K562 (cell line): ENCODE measurements around the gene RHEX. TPM values are rescaled to one million over a fixed set of nuclear protein-coding genes. Genes with fewer than 3 reads are reported as not detected.
A peak's percentile ranks its signal among the peaks of the same experiment; 100 is the strongest.

Experiments
- CBFA2T2 ChIP-seq: fragments of 450-650 bp; conservative IDR thresholded peaks from 2 replicates; pipeline ENCODE4 v1.6.1; 2017; ENCODE audit warnings: mild to moderate bottlenecking
- CBX2 ChIP-seq: fragments of 200-600 bp; sonication (generic); IDR thresholded peaks from one replicate; pipeline ENCODE4 v1.6.1; 2012; ENCODE audit warnings: mild to moderate bottlenecking, low read length, inconsistent platforms; ENCODE audit not compliant: insufficient read depth, poor library complexity, severe bottlenecking
- FOXJ2 ChIP-seq: fragments of 200-800 bp; sonication (Bioruptor generic); IDR thresholded peaks from 2 replicates; pipeline ENCODE4 v1.6.1; 2016; ENCODE audit warnings: missing genetic modification characterization, missing compliant biosample characterization
- HDAC6 ChIP-seq: IDR thresholded peaks from 2 replicates; pipeline ENCODE4 v1.6.1; 2012; ENCODE audit warnings: low read depth, mild to moderate bottlenecking, control low read depth, inconsistent platforms, low read length, moderate library complexity
- MIER1 ChIP-seq: fragments of 450-650 bp; IDR thresholded peaks from 2 replicates; pipeline ENCODE4 v1.6.1; 2016; ENCODE audit warnings: antibody characterized with exemption, mild to moderate bottlenecking, low read depth
- MTA3 ChIP-seq: fragments of 450-650 bp; formaldehyde crosslinking; IDR thresholded peaks from 2 replicates; pipeline ENCODE4 v1.6.1; 2017; ENCODE audit warnings: mild to moderate bottlenecking, borderline replicate concordance
- NFE2L1 ChIP-seq: fragments of 450-650 bp; IDR thresholded peaks from 2 replicates; pipeline ENCODE4 v1.6.1; 2016; ENCODE audit warnings: missing genetic modification characterization, low read depth, mild to moderate bottlenecking, missing compliant biosample characterization, moderate library complexity, borderline replicate concordance
- NFIC ChIP-seq: fragments of 450-650 bp; IDR thresholded peaks from 2 replicates; pipeline ENCODE4 v1.6.1; 2017; ENCODE audit warnings: mild to moderate bottlenecking, inconsistent platforms
- RUNX1 ChIP-seq: sonication (generic); IDR thresholded peaks from 2 replicates; pipeline ENCODE4 v1.6.1; 2016; ENCODE audit warnings: antibody characterized with exemption, low read depth
- SMARCE1 ChIP-seq: fragments of 450-650 bp; IDR thresholded peaks from 2 replicates; pipeline ENCODE4 v1.7.1; 2016; ENCODE audit warnings: mild to moderate bottlenecking
- SNRNP70 ChIP-seq: fragments of 200-400 bp; formaldehyde crosslinking; optimal IDR thresholded peaks from 2 replicates; pipeline ENCODE3; 2017; ENCODE audit warnings: low read depth, low read length
- ZNF12 ChIP-seq: sonication (generic); formaldehyde crosslinking; IDR thresholded peaks from 2 replicates; pipeline ENCODE4 v1.4.0; 2020; ENCODE audit warnings: mild to moderate bottlenecking, missing genetic modification reagents
- polyA plus RNA-seq, 8 experiments: library from polyadenylated mRNA; depleted of rRNA in 4 of 8; stranded (reverse) in 5 of 8; unstranded in 3 of 8; fragments of >200 nt; fragmentation: Nextera tagmentation in 2 of 8; fragmentation: Illumina TruSeq in 1 of 8; extraction: Ambion mirVana in 2 of 8; extraction: Trizol in 1 of 8; gene quantifications; 2 replicates each; pipeline versions ENCODE4 v1.2.1 to v1.2.3, GENCODE V29; 2011 to 2014; ENCODE audit warnings: inconsistent platforms in 1 of 8, missing spikeins in 1 of 8
- total RNA-seq, 7 experiments: library from RNA; depleted of rRNA in 6 of 7; stranded (reverse); fragments of >200 nt in 6 of 7; fragmentation: Illumina TruSeq in 2 of 7; extraction: Trizol in 2 of 7; gene quantifications; 2 replicates each; pipeline versions ENCODE4 v1.2.1 to v1.2.3, GENCODE V29; 2011 to 2021; ENCODE audit warnings: low replicate concordance in 1 of 7
- TF ChIP-seq, protein P1 (sequence below): sonication (generic); formaldehyde crosslinking; IDR thresholded peaks from 2 replicates; pipeline ENCODE4 v1.8.0; 2023; ENCODE audit warnings: missing genetic modification reagents, mild to moderate bottlenecking, borderline replicate concordance
- TF ChIP-seq, protein P2 (sequence below): fragments of 450-650 bp; formaldehyde crosslinking; IDR thresholded peaks from 2 replicates; pipeline ENCODE4 v1.4.0; 2022; ENCODE audit warnings: missing genetic modification characterization
- TF ChIP-seq, protein P3 (sequence below): fragments of 250-450 bp; sonication (Bioruptor Pico); IDR thresholded peaks from 2 replicates; pipeline ENCODE4 v1.8.0; 2022; ENCODE audit warnings: moderate library complexity, mild to moderate bottlenecking, inconsistent platforms
- TF ChIP-seq, protein P4 (sequence below), 2 experiments: IDR thresholded peaks in 1 of 2; conservative IDR thresholded peaks in 1 of 2; 2 replicates each; pipeline ENCODE4 v1.6.1; 2016; ENCODE audit warnings: low read depth in 2 of 2, mild to moderate bottlenecking in 1 of 2, missing compliant biosample characterization in 1 of 2, missing genetic modification characterization in 1 of 2, moderate library complexity in 1 of 2

Gene RHEX
- total and polyA plus RNA-seq, 9 of the 15 experiments (the other 6 are each of a cell fraction or from before 2014, with no cell fraction given): not detected

DNA sequence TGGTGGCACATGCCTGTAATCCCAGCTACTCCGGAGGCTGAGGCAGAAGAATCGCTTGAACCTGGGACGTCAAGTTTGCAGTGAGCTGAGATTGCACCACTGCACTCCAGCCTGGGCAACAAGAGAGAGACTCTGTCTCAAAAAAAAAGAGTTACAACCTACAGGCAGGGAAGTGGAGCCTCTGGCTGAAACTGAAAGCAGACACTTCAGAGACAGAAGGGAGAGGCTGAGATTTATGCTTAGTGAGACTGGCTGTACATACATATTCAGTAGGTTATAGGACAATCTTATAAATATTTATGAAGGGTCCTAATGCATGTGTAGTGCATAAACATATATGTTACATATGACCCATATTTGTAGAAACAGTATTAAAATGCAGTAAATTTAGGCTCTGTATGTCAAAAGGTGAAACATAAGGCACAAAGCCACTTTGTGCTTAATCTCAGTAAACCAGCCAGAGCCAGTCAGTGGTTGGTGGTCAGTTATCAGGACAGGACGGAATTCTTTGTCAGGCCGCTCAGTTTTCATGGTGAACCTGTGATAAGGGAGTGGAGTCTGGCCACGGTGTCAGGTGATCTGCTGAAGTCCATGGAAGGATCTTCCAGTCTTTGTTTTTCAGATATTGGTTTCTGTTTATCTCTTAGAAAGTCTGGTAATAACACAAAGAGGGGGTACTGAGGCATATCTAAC, 13.7 kb downstream of the RHEX start (continued):
- TF ChIP-seq, protein P1, sequence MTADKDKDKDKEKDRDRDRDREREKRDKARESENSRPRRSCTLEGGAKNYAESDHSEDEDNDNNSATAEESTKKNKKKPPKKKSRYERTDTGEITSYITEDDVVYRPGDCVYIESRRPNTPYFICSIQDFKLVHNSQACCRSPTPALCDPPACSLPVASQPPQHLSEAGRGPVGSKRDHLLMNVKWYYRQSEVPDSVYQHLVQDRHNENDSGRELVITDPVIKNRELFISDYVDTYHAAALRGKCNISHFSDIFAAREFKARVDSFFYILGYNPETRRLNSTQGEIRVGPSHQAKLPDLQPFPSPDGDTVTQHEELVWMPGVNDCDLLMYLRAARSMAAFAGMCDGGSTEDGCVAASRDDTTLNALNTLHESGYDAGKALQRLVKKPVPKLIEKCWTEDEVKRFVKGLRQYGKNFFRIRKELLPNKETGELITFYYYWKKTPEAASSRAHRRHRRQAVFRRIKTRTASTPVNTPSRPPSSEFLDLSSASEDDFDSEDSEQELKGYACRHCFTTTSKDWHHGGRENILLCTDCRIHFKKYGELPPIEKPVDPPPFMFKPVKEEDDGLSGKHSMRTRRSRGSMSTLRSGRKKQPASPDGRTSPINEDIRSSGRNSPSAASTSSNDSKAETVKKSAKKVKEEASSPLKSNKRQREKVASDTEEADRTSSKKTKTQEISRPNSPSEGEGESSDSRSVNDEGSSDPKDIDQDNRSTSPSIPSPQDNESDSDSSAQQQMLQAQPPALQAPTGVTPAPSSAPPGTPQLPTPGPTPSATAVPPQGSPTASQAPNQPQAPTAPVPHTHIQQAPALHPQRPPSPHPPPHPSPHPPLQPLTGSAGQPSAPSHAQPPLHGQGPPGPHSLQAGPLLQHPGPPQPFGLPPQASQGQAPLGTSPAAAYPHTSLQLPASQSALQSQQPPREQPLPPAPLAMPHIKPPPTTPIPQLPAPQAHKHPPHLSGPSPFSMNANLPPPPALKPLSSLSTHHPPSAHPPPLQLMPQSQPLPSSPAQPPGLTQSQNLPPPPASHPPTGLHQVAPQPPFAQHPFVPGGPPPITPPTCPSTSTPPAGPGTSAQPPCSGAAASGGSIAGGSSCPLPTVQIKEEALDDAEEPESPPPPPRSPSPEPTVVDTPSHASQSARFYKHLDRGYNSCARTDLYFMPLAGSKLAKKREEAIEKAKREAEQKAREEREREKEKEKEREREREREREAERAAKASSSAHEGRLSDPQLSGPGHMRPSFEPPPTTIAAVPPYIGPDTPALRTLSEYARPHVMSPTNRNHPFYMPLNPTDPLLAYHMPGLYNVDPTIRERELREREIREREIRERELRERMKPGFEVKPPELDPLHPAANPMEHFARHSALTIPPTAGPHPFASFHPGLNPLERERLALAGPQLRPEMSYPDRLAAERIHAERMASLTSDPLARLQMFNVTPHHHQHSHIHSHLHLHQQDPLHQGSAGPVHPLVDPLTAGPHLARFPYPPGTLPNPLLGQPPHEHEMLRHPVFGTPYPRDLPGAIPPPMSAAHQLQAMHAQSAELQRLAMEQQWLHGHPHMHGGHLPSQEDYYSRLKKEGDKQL: no peak
- TF ChIP-seq, protein P2, sequence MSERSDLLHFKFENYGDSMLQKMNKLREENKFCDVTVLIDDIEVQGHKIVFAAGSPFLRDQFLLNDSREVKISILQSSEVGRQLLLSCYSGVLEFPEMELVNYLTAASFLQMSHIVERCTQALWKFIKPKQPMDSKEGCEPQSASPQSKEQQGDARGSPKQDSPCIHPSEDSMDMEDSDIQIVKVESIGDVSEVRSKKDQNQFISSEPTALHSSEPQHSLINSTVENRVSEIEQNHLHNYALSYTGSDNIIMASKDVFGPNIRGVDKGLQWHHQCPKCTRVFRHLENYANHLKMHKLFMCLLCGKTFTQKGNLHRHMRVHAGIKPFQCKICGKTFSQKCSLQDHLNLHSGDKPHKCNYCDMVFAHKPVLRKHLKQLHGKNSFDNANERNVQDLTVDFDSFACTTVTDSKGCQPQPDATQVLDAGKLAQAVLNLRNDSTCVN (CRISPR knock-in tag): no peak
- no peak for TF ChIP-seq FOXJ2 (tag)
- TF ChIP-seq CBFA2T2: peak; percentile 94
- TF ChIP-seq RUNX1: peak; percentile 84; the same call in 1 of the 2 replicates
- TF ChIP-seq NFE2L1 (tag): no peak
- no peak for TF ChIP-seq HDAC6
- peak; percentile 75; the same call in 1 of the 2 replicates for TF ChIP-seq SMARCE1
- TF ChIP-seq, protein P3, sequence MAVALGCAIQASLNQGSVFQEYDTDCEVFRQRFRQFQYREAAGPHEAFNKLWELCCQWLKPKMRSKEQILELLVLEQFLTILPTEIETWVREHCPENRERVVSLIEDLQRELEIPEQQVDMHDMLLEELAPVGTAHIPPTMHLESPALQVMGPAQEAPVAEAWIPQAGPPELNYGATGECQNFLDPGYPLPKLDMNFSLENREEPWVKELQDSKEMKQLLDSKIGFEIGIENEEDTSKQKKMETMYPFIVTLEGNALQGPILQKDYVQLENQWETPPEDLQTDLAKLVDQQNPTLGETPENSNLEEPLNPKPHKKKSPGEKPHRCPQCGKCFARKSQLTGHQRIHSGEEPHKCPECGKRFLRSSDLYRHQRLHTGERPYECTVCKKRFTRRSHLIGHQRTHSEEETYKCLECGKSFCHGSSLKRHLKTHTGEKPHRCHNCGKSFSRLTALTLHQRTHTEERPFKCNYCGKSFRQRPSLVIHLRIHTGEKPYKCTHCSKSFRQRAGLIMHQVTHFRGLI (CRISPR knock-in tag): no peak
- TF ChIP-seq MTA3: no peak
- TF ChIP-seq CBX2: no peak
- peak; percentile 70 for TF ChIP-seq NFIC
- no peak for TF ChIP-seq MIER1
- TF ChIP-seq SNRNP70: no peak
- TF ChIP-seq, protein P4, sequence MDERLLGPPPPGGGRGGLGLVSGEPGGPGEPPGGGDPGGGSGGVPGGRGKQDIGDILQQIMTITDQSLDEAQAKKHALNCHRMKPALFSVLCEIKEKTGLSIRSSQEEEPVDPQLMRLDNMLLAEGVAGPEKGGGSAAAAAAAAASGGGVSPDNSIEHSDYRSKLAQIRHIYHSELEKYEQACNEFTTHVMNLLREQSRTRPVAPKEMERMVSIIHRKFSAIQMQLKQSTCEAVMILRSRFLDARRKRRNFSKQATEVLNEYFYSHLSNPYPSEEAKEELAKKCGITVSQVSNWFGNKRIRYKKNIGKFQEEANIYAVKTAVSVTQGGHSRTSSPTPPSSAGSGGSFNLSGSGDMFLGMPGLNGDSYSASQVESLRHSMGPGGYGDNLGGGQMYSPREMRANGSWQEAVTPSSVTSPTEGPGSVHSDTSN (CRISPR knock-in tag; IDR thresholded peaks at IDR 0.05; ENCODE audit: low read depth): no peak
- TF ChIP-seq, protein P4 (tag; conservative IDR thresholded peaks at IDR 0.05; ENCODE audit: low read depth): peak; percentile 51
- TF ChIP-seq ZNF12 (CRISPR knock-in tag): no peak
